ENCODE results near the gene OLFM2. TPM values are rescaled to one million over a fixed set of nuclear protein-coding genes. Genes with fewer than 3 reads are reported as not detected.

Gene OLFM2
- total and polyA plus RNA-seq, 2 of the 4 experiments (the other 2 are of a cell fraction), result 2.7 to 5.1 TPM

- WGBS, 2 experiments (ENCODE audit: extremely low coverage in 2 of 2, insufficient read length in 1 of 2), result 93 to 100% methylated on average over 4 to 5 of the region's 6 CpGs
- Histone ChIP-seq H3K18ac (ENCODE audit: low read depth, low read length) (no peak overlapping the region), H3K56ac (ENCODE audit: extremely low read depth, insufficient read depth, low read length) (no peak overlapping the region), H3K4me2 (ENCODE audit: low read depth, low read length) (no peak overlapping the region), H3K27me3 (ENCODE audit: control insufficient read depth, insufficient read depth, low read length) (no peaks in the 10 kb centered on the region), H3K79me1 (ENCODE audit: low read depth in 1 of 2, low read length in 2 of 2) (no peaks in the 10 kb centered on the region), H2AK5ac (ENCODE audit: low read depth, low read length) (no peak overlapping the region), H2BK20ac (ENCODE audit: low read depth, low read length) (no peak overlapping the region), H3K9me1 (ENCODE audit: insufficient read depth, low read length) (no peaks in the 10 kb centered on the region), H3K36me3 (ENCODE audit: control insufficient read depth, insufficient read depth, low read length) (peaks cover 2% of the 10 kb centered on the region; the same call in 1 of the 2 replicates), H3K4me1 (ENCODE audit: control insufficient read depth, insufficient read depth, low read length) (peaks cover 2% of the 10 kb centered on the region; the same call in 1 of the 2 replicates), H4K20me1 (ENCODE audit: insufficient read depth, low read length) (no peaks in the 10 kb centered on the region), H3K9ac (ENCODE audit: low read depth, low read length) (no peak overlapping the region), H2BK15ac (ENCODE audit: low read depth, low read length) (no peak overlapping the region), H2AK9ac (replicated peaks; ENCODE audit: low read depth, low read length, poor library complexity) (no peak overlapping the region), H2BK120ac (ENCODE audit: low read depth, low read length) (no peak overlapping the region), H3K4ac (ENCODE audit: low read depth, low read length) (no peak overlapping the region), H2BK5ac (ENCODE audit: low read depth, low read length, poor library complexity, severe bottlenecking) (no peak overlapping the region), H3K9me3 (ENCODE audit: control insufficient read depth, insufficient read depth, low read length) (no peaks in the 10 kb centered on the region), H3K27ac (ENCODE audit: insufficient read depth, low read length) (no peak overlapping the region), H4K5ac (ENCODE audit: low read depth, low read length) (no peak overlapping the region), H3K4me3 (ENCODE audit: insufficient read depth, low read depth, low read length) (no peak overlapping the region), H3K23ac (ENCODE audit: low read depth, low read length) (no peak overlapping the region), H4K91ac (ENCODE audit: insufficient read depth, low read depth, low read length) (no peak overlapping the region), H4K8ac (ENCODE audit: low read depth in 2 of 2, low read length in 2 of 2) (no peak overlapping the region), H3K14ac (replicated peaks; ENCODE audit: low read depth, low read length) (no peak overlapping the region), H2AFZ (replicated peaks; ENCODE audit: low read length, poor library complexity) (no peak overlapping the region)
- ChIA-PET POLR2A (ENCODE audit: unreplicated experiment) (no interaction called here), CTCF (no interaction called here)
- in situ Hi-C loops (cut with MboI; ENCODE audit: low sequenced_read_pairs) (no loop called here), dilution Hi-C loops (cut with HindIII; ENCODE audit: low sequenced_read_pairs, unreplicated experiment) (no loop called here), intact Hi-C loops (cut with micrococcal nuclease) (no loop called here)
- ATAC-seq (ENCODE audit: low read depth) (no peak), DNase-seq (no peak)
- no TSS peak for BruUV-seq (replicated peaks)
- no peak for TF ChIP-seq BHLHE40 (IDR thresholded peaks at IDR 0.05; ENCODE audit: low read depth, low read length)
- no peak for TF ChIP-seq USF2 (IDR thresholded peaks at IDR 0.05; ENCODE audit: low read depth, low read length)
- no peak for TF ChIP-seq CEBPB (IDR thresholded peaks at IDR 0.05; ENCODE audit: low read depth, low read length)
- TF ChIP-seq CTCF (conservative IDR thresholded peaks at IDR 0.05; ENCODE audit: low read depth, low read length), result no peak
- no peak for TF ChIP-seq MXI1 (IDR thresholded peaks at IDR 0.05; ENCODE audit: borderline replicate concordance, low read depth, low read length)
- no peak for TF ChIP-seq POLR2A (IDR thresholded peaks at IDR 0.05; ENCODE audit: low read depth, low read length)
- no peak for TF ChIP-seq RCOR1 (IDR thresholded peaks at IDR 0.05; ENCODE audit: insufficient replicate concordance, low read length)
- no peak for TF ChIP-seq RFX5 (IDR thresholded peaks at IDR 0.05; ENCODE audit: low read depth, low read length)
Observed at GRCh38 chr19:9972103-9972502, 35.8 kb upstream of the OLFM2 start.
